Measurements from ENCODE around the gene POGZ.
A peak's percentile ranks its signal among the peaks of the same experiment; 100 is the strongest.

Gene POGZ, protein sequence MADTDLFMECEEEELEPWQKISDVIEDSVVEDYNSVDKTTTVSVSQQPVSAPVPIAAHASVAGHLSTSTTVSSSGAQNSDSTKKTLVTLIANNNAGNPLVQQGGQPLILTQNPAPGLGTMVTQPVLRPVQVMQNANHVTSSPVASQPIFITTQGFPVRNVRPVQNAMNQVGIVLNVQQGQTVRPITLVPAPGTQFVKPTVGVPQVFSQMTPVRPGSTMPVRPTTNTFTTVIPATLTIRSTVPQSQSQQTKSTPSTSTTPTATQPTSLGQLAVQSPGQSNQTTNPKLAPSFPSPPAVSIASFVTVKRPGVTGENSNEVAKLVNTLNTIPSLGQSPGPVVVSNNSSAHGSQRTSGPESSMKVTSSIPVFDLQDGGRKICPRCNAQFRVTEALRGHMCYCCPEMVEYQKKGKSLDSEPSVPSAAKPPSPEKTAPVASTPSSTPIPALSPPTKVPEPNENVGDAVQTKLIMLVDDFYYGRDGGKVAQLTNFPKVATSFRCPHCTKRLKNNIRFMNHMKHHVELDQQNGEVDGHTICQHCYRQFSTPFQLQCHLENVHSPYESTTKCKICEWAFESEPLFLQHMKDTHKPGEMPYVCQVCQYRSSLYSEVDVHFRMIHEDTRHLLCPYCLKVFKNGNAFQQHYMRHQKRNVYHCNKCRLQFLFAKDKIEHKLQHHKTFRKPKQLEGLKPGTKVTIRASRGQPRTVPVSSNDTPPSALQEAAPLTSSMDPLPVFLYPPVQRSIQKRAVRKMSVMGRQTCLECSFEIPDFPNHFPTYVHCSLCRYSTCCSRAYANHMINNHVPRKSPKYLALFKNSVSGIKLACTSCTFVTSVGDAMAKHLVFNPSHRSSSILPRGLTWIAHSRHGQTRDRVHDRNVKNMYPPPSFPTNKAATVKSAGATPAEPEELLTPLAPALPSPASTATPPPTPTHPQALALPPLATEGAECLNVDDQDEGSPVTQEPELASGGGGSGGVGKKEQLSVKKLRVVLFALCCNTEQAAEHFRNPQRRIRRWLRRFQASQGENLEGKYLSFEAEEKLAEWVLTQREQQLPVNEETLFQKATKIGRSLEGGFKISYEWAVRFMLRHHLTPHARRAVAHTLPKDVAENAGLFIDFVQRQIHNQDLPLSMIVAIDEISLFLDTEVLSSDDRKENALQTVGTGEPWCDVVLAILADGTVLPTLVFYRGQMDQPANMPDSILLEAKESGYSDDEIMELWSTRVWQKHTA (N-terminal part only)

DNA sequence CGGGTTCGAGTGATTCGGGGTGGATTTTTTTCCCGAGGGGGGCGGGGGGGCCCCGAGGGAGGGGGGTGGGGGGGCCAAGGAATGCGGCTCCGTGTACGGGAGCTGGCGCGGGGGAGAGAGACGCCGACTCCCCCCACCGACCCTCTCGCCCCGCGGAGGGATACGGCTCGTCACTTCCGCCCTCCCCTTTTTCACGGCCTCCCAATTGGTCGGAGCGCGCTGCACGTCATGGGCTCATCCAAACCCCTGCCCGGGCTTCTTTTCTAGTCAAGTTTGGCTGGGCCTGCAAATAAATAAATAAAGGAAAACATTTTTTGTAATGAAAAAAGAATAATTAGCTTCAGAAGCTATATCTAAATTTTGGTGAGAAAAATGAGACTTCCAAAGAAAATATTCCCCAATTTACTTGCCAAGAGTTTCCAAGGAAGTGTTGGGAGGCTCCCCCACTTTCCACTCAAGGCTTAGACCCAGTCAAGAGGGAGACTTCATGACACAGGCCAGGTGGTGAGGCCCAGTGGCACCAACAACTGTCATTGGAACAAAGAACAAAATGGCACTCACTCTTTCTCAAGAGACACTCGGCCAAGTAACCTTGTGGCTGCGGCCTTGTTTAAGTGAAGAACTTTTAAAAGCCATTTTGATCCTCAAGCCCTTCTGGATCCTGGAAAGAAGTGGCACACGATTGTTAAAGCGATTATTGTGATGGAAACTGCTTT lies at the start of gene POGZ:
TSS of gene POGZ (minus strand) at position 164 of the 716 bp plus-strand sequence. CDS start 17,290 bp downstream, outside the sequence.
- DNase-seq (ENCODE audit: low read depth in 3 of 3): peak; percentile 89 to 91 (median 91)

DNA sequence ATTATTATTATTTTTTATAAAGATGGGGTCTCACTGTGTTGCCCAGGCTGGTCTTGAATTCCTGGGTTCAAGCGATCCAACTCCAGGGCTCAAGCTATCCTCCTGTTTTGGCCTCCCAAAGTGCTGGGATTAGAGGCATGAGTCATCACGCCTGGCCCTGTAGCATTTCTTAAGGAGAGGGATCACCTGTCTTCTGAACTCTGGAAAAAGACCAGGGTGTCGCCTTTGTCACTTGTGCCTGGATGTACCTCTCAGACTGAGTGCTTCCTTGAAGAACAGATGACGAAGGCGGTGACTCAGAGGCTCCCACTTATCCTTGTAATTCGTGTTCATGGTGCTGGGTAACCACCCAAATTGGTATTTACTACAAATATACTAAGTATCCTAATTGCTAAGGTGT lies 49.5 kb upstream of the POGZ start:
- DNase-seq (ENCODE audit: low read depth in 3 of 3): no peak

DNA sequence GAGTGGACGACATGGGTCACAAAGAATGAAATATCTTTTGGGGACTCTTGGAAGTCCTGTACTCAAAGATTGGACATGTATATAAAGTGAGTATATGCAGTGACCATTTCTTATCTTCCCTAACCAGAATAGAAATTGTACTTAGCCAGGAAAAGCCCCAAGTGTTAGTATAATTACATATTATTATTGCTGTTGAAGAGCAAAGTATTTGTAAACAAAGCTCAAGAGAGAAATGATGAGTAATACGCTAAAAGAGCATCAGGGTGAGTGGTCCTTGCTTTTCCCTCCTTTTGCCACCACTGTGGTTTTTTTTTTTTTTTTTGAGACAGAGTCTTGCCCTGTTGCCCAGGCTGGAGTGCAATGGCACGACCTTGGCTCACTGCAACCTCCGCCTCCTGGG lies 45.5 kb upstream of the POGZ start:
- no peak for DNase-seq (ENCODE audit: low read depth in 3 of 3)

DNA sequence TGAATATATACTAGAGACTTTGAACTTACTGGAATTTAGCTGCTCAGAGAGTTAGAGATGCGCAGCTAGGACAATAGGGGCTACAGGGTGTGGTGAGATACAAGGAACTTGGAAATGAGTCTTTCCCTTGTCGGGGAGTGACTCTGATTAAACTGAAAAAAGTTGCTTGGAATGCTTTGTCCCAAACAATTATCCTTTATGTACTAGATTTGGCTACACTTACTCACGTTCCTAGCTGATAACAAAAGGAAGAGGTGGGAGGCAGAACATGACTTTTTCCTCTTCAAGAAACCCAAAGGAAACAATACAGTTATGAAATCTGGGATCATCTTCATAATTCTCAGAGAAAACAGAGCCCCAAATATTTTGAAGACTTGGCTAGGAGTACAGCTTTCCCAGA lies 45.0 kb upstream of the POGZ start:
- no peak for DNase-seq (ENCODE audit: low read depth in 3 of 3)

DNA sequence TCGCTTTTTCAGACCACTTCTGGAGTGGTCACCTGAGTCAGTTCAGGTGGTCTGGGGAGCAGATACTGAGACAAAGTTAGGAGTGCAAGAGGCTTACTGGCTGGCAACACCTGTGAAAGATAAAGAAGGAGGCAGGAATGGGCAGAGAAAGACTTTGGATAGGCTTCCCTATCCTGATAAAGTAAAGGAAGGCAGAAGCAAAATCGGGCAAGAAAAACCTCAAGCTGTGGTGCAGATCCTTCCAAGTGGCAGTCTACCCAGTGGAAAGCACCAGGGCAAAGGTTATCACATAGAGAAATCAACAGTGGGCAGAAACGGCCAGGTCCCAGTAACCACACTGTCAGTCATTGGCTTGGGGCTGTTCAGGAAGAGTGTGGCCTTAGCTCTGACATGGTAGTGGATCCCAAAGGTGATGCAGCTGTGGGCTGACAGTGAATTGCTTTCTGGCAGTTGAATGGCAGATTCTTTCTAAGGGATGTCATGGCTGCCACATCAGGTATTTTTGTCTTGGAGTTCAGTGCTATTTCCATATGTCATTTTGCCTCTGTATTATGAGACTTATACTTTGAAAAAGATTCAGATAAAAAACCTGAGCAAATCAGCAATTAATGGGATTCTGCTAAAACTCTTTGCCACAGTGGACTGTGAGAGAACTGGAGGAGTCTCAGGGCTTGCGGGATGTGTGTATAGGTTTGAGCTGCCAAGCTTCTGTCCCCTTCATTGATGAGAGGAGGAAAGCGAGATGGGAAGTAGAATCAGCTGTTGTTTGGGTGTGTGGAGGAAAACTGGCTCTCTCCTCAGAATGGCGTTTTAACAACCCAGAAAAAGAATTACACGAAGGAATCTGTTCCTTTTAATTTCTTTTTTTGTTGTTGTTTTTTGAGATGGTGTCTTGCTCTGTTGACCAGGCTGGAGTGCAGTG lies 43.8 kb upstream of the POGZ start:
- DNase-seq (ENCODE audit: low read depth in 3 of 3): no peak

DNA sequence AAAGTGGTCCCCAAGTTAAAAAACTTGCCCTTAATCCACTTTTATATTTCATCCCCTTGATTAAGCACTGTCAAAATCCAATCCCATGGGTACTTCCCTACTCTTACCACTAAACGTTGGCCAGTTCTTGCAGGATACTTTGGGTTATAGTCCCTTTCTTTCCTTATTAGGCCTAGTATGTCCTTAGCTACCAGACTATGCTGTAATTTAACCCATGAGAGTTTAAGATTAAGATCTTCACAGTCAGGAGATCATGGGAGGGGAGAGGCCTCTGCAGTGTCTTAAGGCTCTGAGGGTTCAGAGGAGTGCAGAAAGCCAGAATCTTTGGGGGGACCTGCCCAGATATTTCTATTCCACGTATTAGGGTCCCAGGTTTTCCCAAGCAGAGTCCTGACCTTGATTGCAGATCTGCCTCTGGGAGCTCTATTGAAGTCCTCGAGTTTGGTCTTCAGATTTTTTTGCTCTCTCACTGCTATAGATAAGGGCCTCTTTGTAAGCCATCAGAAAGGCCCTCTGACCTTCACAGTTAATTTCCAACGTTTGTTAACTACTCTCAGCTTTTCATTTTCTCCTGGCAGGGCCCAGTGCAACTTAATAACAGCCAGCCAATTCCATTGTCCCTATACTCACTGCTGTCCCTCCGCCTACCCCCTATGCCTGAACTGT lies 42.9 kb upstream of the POGZ start:
- DNase-seq (ENCODE audit: low read depth in 3 of 3): no peak

DNA sequence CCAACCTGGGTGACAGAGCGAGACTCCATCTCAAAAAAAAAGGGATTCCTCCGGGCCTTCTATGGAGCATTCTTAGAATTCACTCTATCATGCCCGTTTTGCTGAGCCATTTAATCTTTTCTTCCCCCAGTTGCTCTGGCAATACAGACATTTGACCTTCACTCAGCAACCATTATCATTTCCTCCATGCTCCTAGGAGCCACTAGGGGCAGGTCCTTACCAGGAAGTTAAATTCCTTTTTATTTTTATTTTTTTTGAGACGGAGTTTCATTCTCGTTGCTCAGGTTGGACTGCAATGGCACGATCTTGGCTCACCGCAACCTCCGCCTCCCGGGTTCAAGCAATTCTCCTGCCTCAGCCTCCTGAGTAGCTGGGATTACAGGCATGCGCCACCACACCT lies 42.2 kb upstream of the POGZ start:
- no peak for DNase-seq (ENCODE audit: low read depth in 3 of 3)

DNA sequence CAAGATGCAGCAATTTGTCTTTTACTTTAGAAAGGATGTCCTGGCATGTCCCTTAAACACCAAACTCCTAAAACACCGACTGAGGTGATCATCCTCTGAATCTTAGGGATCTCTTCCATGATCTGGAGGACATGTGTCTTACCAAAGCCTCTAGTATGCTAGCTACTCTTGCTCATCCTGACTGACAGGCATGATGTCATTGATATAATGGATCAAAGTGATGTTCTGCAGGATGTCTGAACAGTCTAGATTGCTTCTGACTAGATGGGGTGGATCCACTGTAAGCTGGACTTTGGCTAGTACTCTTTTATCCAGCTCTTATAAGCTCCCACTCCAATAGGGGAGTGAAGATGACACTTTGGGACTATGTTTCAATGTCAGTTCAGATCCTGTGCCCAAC lies 40.6 kb upstream of the POGZ start:
- DNase-seq (ENCODE audit: low read depth in 3 of 3): no peak

DNA sequence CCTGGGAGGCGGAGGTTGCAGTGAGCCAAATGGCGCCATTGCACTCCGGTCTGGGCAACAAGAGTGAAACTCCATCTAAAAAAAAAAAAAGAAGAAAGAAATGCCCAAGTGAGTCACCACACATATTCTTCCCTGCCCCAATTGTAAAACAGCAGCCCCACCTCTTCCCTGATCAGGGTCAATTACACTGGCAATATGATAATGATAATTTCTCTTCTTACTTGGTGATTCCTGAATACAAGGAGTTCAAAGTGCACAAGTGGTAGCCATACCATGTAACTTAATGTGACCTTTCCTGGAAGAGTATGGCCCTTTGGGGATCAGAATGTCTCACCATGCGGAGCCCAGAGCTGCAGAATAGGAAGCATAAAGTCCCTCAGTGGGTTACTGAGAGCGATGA lies 40.1 kb upstream of the POGZ start:
- no peak for DNase-seq (ENCODE audit: low read depth in 3 of 3)

DNA sequence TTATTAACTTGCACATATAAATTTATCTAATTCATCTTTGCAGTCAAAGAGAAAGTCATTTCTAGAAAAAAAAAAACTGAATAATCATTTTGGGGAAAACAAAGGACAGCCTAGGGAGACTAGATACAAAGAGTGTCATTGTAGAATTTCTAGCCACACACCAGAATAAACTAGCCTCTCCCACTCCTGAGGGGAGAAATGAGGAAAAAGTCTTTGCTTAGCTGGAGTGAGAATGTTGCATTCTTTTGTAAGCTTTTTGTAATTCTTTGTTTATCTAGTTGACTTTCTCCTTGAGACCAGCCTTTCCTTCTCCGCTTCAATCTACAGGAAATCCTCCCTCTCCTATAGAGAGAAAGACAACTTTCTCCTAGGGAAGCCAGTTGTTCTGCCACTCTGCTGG lies 36.0 kb upstream of the POGZ start:
- DNase-seq (ENCODE audit: low read depth in 3 of 3): no peak

DNA sequence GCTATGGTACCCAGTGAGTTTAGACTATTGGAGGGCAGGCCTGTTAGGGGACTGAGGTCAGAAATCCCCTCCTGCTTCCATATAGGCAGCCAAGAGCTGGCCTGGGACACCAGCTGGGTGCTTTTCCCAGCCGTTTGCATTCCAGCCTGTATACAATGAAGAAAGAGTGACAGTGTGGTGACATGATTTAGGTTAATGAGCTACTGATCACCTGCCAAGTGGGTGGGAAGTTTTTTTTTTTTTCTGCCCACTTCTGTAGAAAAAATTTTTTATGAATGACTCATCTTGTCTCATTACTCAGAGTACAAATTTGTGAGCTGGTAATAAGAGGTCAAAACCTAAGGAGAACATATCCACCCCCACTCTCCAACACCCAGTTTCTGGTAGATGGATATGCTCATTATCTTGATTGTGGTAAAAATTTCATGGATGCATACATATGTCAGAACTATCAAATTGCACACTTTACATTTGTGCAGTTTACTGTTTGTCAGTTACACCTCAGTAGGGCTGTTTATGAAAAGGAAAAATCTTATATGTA lies 35.5 kb upstream of the POGZ start:
- no peak for DNase-seq (ENCODE audit: low read depth in 3 of 3)

DNA sequence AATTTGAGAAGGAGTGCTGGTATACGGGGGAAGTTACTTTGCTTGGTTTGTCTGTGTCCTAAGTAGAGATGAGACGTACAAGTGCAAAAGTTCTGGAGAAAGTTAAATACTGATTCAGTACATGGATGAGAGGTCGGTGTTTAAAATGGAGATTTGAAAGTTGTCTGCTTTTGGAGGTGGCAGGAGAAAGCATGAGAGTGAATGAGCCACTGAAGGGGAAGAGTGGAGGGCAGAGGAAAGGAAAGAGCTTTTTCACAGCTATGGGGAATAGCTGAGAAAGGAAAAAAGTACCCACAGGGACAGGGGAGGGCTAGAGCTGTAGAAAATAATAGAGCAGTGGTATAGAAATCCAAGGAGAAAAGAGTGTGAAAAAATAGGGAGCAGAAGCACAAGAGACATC lies 33.7 kb upstream of the POGZ start:
- DNase-seq (ENCODE audit: low read depth in 3 of 3): no peak

DNA sequence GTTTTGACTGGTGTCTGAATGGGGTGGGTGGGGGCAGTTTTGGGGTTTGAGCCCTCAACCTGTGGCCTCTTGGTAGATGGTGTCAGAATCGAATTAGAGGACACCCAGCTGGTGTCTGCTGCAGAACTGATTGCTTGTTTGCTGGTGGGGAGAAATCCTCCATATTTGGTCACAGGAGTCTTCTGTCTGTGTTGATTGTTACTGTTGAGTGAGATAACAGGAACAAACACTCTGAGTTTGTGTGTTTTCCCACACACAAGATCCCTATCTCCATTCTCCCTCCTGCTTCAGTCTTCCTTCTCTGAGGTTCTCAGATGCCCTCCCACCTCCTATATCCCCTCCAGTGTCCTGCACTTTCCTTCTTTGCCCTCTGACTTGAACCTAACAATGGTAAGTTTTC lies 32.8 kb upstream of the POGZ start:
- no peak for DNase-seq (ENCODE audit: low read depth in 3 of 3)

DNA sequence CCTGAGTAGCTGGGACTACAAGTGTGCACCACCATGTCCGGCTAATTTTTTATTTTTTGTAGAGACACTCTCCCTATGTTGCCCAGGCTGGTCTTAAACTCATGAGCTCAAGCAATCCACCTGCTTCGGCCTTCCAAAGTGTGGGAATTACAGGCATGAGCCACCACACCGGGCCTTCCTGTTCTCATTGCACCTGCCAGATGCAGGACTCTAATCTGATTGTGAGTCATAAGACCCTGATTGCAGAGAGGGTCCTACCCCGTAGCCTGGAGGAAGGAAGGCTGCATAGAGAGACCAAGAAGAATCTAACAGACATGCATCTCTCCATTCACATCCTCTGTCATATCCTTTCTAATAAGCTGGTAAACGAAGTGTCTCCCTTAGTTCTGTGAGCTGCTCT lies 32.3 kb upstream of the POGZ start:
- DNase-seq (ENCODE audit: low read depth in 3 of 3): no peak

DNA sequence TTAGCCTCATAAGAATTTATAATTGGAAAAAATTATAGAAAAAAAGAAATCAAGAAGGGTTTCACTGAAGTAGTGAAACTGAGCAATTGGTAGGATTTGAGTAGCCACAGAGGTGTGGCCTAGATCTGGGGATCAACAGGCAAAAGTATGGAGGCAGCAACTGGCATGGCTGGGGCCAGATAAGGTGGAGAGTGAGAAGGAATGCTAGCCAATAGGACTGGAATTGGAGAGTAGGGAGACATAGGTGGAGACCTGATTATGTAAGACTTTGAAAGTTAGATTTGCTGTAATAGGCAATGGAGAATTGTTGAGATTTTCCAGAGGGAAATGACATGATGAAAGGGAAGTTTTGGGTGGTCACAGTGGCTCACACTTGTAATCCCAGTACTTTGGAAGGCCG lies 27.3 kb upstream of the POGZ start:
- no peak for DNase-seq (ENCODE audit: low read depth in 3 of 3)

DNA sequence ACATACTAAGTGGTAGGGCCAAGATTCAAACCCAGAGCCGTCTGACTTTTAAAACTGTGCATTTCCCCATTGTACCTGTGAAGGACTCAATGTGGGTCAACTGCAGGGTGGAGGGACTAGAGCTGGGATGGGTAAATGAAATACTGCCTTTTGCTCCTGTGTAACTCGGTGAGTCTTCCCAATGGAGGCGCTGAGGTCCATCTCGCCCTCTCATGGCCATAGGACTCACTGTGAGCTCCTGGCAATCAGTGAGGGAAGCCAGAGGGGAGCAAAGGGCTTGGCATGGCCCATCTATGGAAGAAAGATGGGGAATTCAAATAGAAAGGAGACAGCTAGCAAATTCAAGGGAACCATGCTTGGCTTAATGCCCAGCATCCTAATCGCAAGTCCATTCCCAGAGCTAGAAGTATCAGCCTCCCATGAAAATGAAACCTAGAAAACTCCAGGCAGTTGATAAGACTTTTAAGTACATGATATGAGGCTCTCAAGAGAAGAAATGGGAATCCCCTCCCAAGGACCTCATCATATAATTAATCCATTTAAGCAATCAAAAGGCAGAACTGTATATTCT lies 26.5 kb upstream of the POGZ start:
- DNase-seq (ENCODE audit: low read depth in 3 of 3): no peak

DNA sequence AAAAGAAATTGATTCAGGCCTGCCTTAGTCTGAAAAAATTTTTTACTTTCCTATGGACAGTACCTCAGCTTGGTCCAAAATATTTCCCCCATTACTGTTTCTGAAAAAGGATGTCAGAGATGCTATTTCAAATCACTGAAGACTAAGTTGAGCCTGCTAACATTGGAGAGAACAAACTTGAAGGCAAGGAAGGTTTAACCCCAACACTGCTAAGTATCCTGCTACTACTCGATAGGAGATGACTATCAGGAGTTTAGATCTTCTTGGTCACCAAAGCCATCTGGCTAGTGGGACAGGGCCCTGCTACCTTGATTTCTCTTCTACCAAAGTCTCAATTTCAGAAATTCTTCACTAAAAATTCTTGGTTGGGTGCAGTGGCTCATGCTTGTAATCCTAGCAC lies 22.7 kb upstream of the POGZ start:
- DNase-seq (ENCODE audit: low read depth in 3 of 3): no peak

DNA sequence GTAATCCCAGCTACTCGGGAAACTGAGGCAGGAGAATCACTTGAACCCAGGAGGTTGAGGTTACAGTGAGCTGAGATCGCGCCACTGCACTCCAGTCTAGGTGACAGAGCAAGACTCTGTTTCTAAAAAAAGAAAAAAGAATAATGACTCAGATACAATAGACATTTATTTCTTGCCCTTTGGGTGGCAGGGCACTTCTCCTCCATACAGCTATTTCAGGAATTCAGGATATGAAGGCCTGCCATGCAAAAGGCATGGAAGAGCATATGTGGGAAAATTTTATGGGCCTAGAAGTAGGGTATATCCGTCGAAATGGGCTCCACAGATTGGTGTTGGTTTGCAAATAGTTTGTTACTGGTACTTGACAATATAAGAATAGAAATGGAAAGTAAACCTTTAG lies 20.2 kb upstream of the POGZ start:
- no peak for DNase-seq (ENCODE audit: low read depth in 3 of 3)

DNA sequence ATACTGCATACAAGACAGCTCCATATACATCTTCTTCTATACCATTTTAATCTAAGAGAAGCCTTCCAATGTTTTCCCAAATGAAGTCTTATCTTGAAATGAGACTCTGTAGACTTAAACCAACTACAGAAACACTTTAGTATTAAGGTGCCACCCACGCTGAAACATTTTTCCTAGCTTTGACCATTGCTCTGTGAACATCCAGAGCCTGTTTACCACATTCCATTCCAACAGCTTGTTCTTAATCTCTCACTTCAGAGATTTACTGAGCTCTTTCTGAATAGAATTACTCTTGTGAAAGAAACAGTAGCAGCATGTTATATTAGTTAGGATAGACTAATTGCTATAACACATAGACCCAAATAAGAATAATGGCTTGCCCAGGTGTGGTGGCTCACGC lies 19.6 kb upstream of the POGZ start:
- DNase-seq (ENCODE audit: low read depth in 3 of 3): no peak
